ENCODE measurements around the gene ARHGEF4. TPM values are rescaled to one million over a fixed set of nuclear protein-coding genes. Genes with fewer than 3 reads are reported as not detected.

ARHGEF4 gene
- total RNA-seq, 1 donor from 2014 or later, result 2.6 TPM

DNA sequence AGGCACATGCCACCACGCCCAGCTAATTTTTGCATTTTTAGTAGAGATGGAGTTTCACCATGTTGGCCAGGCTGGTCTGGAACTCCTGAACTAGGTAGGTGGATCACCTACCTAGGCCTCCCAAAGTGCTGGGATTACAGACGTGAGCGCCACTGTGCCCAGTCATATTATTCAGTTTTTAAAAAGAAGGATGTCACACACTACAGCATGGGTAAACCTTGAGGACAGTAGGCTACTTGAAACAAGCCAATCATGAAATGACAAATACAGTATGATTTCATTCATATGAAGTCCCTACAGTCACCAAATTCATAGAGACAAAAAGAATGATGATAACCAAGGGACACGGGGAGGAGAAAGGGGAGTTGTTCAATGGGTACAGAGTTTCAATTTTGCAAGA, 31.1 kb upstream of the ARHGEF4 start:
- Mint-ChIP-seq H3K4me3 (ENCODE audit: unreplicated experiment) (no peak overlapping the region), H3K9me3 (ENCODE audit: unreplicated experiment) (no peaks in the 10 kb centered on the region), H3K27ac (ENCODE audit: unreplicated experiment) (no peak overlapping the region), H3K27me3 (ENCODE audit: unreplicated experiment) (peaks cover 7% of the 10 kb centered on the region), H3K36me3 (ENCODE audit: unreplicated experiment) (no peaks in the 10 kb centered on the region), H3K4me1 (ENCODE audit: unreplicated experiment) (no peaks in the 10 kb centered on the region)
- DNase-seq (ENCODE audit: extremely low spot score, unreplicated experiment), result no peak
- TF ChIP-seq, protein P1, sequence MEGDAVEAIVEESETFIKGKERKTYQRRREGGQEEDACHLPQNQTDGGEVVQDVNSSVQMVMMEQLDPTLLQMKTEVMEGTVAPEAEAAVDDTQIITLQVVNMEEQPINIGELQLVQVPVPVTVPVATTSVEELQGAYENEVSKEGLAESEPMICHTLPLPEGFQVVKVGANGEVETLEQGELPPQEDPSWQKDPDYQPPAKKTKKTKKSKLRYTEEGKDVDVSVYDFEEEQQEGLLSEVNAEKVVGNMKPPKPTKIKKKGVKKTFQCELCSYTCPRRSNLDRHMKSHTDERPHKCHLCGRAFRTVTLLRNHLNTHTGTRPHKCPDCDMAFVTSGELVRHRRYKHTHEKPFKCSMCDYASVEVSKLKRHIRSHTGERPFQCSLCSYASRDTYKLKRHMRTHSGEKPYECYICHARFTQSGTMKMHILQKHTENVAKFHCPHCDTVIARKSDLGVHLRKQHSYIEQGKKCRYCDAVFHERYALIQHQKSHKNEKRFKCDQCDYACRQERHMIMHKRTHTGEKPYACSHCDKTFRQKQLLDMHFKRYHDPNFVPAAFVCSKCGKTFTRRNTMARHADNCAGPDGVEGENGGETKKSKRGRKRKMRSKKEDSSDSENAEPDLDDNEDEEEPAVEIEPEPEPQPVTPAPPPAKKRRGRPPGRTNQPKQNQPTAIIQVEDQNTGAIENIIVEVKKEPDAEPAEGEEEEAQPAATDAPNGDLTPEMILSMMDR (IDR thresholded peaks at IDR 0.05), result no peak

DNA sequence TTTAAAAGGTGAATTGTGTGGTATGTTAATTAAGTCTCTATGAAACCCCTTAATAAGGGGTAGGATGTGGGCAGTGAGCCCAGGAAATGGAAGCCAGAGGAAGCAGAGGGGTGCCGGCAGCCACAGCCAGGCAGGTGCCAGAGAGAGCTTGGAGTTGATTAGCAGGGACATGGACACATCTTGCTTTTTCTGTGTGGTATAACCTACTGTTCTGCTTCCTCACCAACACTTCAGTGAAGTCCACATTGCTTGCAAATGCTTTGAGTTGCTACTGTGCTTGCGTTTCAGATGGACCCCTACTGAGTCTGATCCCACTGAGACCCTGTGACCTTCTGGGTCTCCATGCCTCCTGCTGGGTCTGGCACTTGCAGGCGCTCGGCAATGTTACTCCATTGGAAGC, 30.3 kb upstream of the ARHGEF4 start:
- no peaks in the 10 kb centered on the region for H3K9me3 Mint-ChIP-seq (ENCODE audit: unreplicated experiment)
- H3K4me3 Mint-ChIP-seq (ENCODE audit: unreplicated experiment), result no peak overlapping the region
- no peak for DNase-seq (ENCODE audit: extremely low spot score, unreplicated experiment)
- TF ChIP-seq, protein P1 (IDR thresholded peaks at IDR 0.05), result no peak
- H3K27me3 Mint-ChIP-seq (ENCODE audit: unreplicated experiment), result peaks cover 7% of the 10 kb centered on the region
- no peak overlapping the region for H3K27ac Mint-ChIP-seq (ENCODE audit: unreplicated experiment)
- no peaks in the 10 kb centered on the region for H3K36me3 Mint-ChIP-seq (ENCODE audit: unreplicated experiment)
- H3K4me1 Mint-ChIP-seq (ENCODE audit: unreplicated experiment), result no peaks in the 10 kb centered on the region

DNA sequence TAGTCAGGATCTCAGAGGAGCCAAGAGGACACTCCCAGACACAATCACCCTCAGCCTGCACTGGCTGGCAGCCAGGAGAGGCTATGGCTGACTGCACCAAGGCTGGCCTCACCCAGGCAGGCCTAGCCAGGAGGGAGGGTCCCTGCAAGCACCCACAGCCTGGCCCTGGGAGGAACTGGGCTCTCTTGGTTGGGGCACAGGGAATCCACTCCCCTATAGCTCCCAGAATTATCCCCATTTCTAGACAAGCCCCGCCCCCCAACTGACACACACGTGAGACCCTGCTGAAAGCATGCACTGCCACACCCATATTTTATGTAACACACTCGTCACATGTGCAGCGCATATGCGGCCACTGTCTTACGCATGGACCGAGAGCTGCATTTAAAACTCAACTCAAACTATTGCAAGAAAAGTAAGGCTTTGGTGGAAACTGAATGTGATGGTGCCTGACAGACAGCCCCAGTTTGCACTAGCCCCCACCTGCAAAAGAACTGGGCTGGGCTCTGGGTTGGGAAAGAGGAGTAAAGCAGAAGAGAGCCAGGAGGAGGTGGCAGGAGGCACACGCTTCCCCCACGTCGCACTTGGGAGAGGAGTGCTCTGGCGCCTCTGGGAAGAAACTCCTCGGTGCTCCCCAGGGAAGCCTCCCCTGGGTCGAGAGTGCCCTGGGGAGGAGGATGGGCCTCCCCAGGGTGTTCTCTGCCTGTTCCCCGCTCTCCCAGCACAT, 28.9 kb upstream of the ARHGEF4 start:
- no peaks in the 10 kb centered on the region for H3K36me3 Mint-ChIP-seq (ENCODE audit: unreplicated experiment)
- no peaks in the 10 kb centered on the region for H3K9me3 Mint-ChIP-seq (ENCODE audit: unreplicated experiment)
- TF ChIP-seq, protein P1 (IDR thresholded peaks at IDR 0.05), result no peak
- H3K27ac Mint-ChIP-seq (ENCODE audit: unreplicated experiment), result no peak overlapping the region
- DNase-seq (ENCODE audit: extremely low spot score, unreplicated experiment), result no peak
- H3K4me1 Mint-ChIP-seq (ENCODE audit: unreplicated experiment), result no peaks in the 10 kb centered on the region
- H3K27me3 Mint-ChIP-seq (ENCODE audit: unreplicated experiment), result peaks cover 7% of the 10 kb centered on the region
- no peak overlapping the region for H3K4me3 Mint-ChIP-seq (ENCODE audit: unreplicated experiment)

DNA sequence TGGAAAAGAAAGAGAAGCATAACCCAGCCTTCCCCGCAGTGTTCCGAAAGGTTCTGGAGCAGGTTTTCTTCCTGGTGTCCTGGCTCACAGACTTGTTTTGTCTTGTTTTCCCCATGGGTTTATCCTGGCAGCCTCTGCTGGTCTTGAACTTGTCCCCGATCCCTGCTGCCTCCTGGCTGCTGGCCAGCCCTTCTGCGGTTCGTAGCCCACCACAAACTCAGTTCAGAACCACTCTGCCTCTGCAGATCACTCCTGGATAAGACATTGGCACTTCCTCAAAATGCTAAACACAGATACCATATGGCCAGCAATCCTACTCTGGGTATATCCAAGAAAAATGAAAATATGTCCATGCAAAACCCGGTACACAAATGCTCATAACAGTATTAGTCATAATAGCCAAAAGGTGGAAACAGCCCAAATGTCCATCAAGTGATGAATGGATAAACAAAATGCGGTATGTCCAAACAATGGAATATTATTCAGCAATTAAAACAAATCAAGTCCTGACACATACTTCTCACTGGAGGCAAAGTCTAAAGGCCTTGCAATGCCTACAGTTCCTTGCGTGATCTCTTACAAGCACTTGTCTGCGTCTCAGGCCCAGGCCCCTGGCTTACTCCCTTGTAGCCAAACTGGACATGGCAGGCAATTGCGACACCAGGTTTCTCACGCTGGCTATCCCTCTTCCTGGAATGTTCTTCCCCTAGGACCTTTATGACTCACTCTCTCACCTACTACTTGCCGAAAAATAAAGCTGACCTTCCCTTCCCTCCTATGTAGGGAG, 28.0 kb upstream of the ARHGEF4 start:
- DNase-seq (ENCODE audit: extremely low spot score, unreplicated experiment), result no peak
- Mint-ChIP-seq H3K4me3 (ENCODE audit: unreplicated experiment) (no peak overlapping the region), H3K27ac (ENCODE audit: unreplicated experiment) (no peak overlapping the region), H3K9me3 (ENCODE audit: unreplicated experiment) (no peaks in the 10 kb centered on the region), H3K4me1 (ENCODE audit: unreplicated experiment) (no peaks in the 10 kb centered on the region), H3K36me3 (ENCODE audit: unreplicated experiment) (no peaks in the 10 kb centered on the region), H3K27me3 (ENCODE audit: unreplicated experiment) (peaks cover 7% of the 10 kb centered on the region)
- TF ChIP-seq, protein P1 (IDR thresholded peaks at IDR 0.05), result no peak

DNA sequence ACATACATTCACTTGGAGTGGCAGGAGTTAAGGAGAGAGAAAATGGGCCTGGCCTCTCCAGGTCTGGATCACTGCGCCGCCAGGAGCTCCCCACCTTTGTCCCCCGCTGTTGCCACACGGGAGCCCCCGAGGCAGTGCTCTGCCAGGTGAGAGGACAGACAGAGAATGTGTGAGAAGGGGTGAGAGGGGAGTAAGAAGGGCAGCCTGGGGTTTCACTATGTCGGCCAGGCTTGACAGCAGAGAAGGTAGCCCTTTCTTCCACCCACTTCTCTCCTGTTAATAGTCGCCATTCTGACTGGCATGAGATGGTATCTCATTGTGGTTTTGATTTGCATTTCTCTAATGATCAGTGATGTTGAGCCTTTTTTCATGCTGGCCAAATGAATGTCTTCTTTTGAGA, 26.2 kb upstream of the ARHGEF4 start:
- H3K9me3 Mint-ChIP-seq (ENCODE audit: unreplicated experiment), result no peaks in the 10 kb centered on the region
- H3K4me3 Mint-ChIP-seq (ENCODE audit: unreplicated experiment), result no peak overlapping the region
- peaks cover 4% of the 10 kb centered on the region for H3K27me3 Mint-ChIP-seq (ENCODE audit: unreplicated experiment)
- H3K27ac Mint-ChIP-seq (ENCODE audit: unreplicated experiment), result no peak overlapping the region
- no peak for DNase-seq (ENCODE audit: extremely low spot score, unreplicated experiment)
- TF ChIP-seq, protein P1 (IDR thresholded peaks at IDR 0.05), result no peak
- no peaks in the 10 kb centered on the region for H3K4me1 Mint-ChIP-seq (ENCODE audit: unreplicated experiment)
- no peaks in the 10 kb centered on the region for H3K36me3 Mint-ChIP-seq (ENCODE audit: unreplicated experiment)

Data from osteocyte (in vitro differentiated cells).